ENCODE measurements around the gene MYH6.

The MYH6 gene

GRCh38 chr14:23339506-23340268 lies 68.4 kb downstream of the MYH6 start:
- no peak for DNase-seq

GRCh38 chr14:23335623-23336022 lies 72.5 kb downstream of the MYH6 start:
- DNase-seq = no peak

Measured in hypothalamus (tissue), 51 donors.